ENCODE results near the gene ENGASE.

The ENGASE gene

GRCh38 chr17:79109584-79109983 lies 35.0 kb downstream of the ENGASE start:
- peaks cover 2% of the 10 kb centered on the region for H3K79me2 ChIP-seq
- H3K36me3 ChIP-seq (ENCODE audit: control insufficient read depth, insufficient read depth, low read length), result no peaks in the 10 kb centered on the region
- peaks cover 49% of the 10 kb centered on the region for H3K4me1 ChIP-seq
- H3K4me2 ChIP-seq (ENCODE audit: low read length), result no peak overlapping the region
- no peak overlapping the region for H3K4me3 ChIP-seq (ENCODE audit: low read depth, low read length)
- TF ChIP-seq CTCF (IDR thresholded peaks at IDR 0.05), result peak; percentile 22
- no peak overlapping the region for H2AFZ ChIP-seq
- H3K27ac ChIP-seq, result no peak overlapping the region
- no peaks in the 10 kb centered on the region for H3K9me3 ChIP-seq (ENCODE audit: control insufficient read depth, low read length)
- no peak overlapping the region for H3K9ac ChIP-seq
- no peaks in the 10 kb centered on the region for H3K27me3 ChIP-seq (ENCODE audit: control insufficient read depth, insufficient read depth, low read length)

- peak overlapping the region; percentile 19 for H3K27ac ChIP-seq
- TF ChIP-seq CTCF (IDR thresholded peaks at IDR 0.05), result no peak
- H3K4me1 ChIP-seq, result peaks cover 59% of the 10 kb centered on the region
- no peaks in the 10 kb centered on the region for H3K27me3 ChIP-seq (ENCODE audit: control insufficient read depth, insufficient read depth, low read length)
- H2AFZ ChIP-seq, result peak overlapping the region; percentile 19
- H3K9me3 ChIP-seq (ENCODE audit: control insufficient read depth, low read length), result no peaks in the 10 kb centered on the region
- H3K4me3 ChIP-seq (ENCODE audit: low read depth, low read length), result no peak overlapping the region
- H3K9ac ChIP-seq, result no peak overlapping the region
- H3K4me2 ChIP-seq (ENCODE audit: low read length), result no peak overlapping the region
- no peaks in the 10 kb centered on the region for H3K36me3 ChIP-seq (ENCODE audit: control insufficient read depth, insufficient read depth, low read length)
- peaks cover 2% of the 10 kb centered on the region for H3K79me2 ChIP-seq
Observed at GRCh38 chr17:79111097-79111496, 36.5 kb downstream of the ENGASE start.

GRCh38 chr17:79112471-79112870 lies 37.8 kb downstream of the ENGASE start:
- H2AFZ ChIP-seq, result no peak overlapping the region
- TF ChIP-seq CTCF (IDR thresholded peaks at IDR 0.05), result no peak
- no peak overlapping the region for H3K9ac ChIP-seq
- no peaks in the 10 kb centered on the region for H3K9me3 ChIP-seq (ENCODE audit: control insufficient read depth, low read length)
- H3K27ac ChIP-seq, result no peak overlapping the region
- no peaks in the 10 kb centered on the region for H3K36me3 ChIP-seq (ENCODE audit: control insufficient read depth, insufficient read depth, low read length)
- no peak overlapping the region for H3K4me3 ChIP-seq (ENCODE audit: low read depth, low read length)
- peaks cover 5% of the 10 kb centered on the region for H3K79me2 ChIP-seq
- no peak overlapping the region for H3K4me2 ChIP-seq (ENCODE audit: low read length)
- peaks cover 72% of the 10 kb centered on the region for H3K4me1 ChIP-seq
- H3K27me3 ChIP-seq (ENCODE audit: control insufficient read depth, insufficient read depth, low read length), result no peaks in the 10 kb centered on the region

GRCh38 chr17:79113699-79114457 lies 39.3 kb downstream of the ENGASE start:
- H3K36me3 ChIP-seq (ENCODE audit: control insufficient read depth, insufficient read depth, low read length), result no peaks in the 10 kb centered on the region
- H2AFZ ChIP-seq, result peak overlapping the region; percentile 82
- H3K4me3 ChIP-seq (ENCODE audit: low read depth, low read length), result no peak overlapping the region
- TF ChIP-seq CTCF (IDR thresholded peaks at IDR 0.05), result no peak
- no peaks in the 10 kb centered on the region for H3K9me3 ChIP-seq (ENCODE audit: control insufficient read depth, low read length)
- H3K4me2 ChIP-seq (ENCODE audit: low read length), result peak overlapping the region; percentile 65
- H3K27ac ChIP-seq, result peak overlapping the region; percentile 98
- H3K27me3 ChIP-seq (ENCODE audit: control insufficient read depth, insufficient read depth, low read length), result no peaks in the 10 kb centered on the region
- H3K9ac ChIP-seq, result no peak overlapping the region
- peaks cover 7% of the 10 kb centered on the region for H3K79me2 ChIP-seq
- H3K4me1 ChIP-seq, result peaks cover 82% of the 10 kb centered on the region
